GM18858 (cell line): ENCODE measurements around the gene FLVCR1.
"Not testable (repeated sequence)": the region's sequence is repeated elsewhere in the genome, so short reads cannot be mapped to it uniquely, and the experiment has no call there.

Experiments used
- ATAC-seq: cut with Tn5 transposase; IDR thresholded peaks from one replicate; pipeline ENCODE4 v1.9.1; 2021; ENCODE audit not compliant: unreplicated experiment

Gene FLVCR1

DNA sequence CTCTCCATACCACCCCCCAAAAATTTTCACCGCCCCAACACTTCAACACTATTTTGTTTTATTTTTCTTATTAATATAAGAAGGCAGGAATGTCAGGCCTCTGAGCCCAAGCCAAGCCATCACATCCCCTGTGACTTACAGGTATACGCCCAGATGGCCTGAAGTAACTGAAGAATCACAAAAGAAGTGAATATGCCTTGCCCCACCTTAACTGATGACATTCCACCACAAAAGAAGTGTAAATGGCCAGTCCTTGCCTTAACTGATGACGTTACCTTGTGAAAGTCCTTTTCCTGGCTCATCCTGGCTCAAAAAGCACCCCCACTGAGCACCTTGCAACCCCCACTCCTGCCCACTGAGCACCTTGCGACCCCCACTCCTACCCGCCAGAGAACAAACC lies 56.0 kb downstream of the FLVCR1 start:
- ATAC-seq: not testable (repeated sequence)

DNA sequence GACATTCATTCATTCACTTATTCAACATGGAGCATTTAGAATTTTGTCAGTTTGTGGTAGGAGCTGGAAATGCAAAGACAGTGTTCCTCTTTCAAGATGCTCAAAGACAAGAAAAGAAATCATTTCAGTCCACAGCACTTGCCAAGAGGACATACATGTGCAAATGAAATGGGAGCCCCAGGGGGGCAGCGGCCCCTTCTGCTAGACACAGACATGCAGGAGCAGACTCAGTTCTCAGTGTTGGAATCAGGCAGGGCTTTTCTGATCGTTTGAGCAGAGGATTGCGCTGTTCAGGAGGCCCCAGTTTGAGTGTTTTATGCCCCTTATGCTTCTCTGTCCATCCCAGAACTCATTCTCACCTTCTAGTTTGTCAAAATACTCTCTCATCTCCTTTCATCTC lies 56.7 kb downstream of the FLVCR1 start:
- ATAC-seq: no peak

DNA sequence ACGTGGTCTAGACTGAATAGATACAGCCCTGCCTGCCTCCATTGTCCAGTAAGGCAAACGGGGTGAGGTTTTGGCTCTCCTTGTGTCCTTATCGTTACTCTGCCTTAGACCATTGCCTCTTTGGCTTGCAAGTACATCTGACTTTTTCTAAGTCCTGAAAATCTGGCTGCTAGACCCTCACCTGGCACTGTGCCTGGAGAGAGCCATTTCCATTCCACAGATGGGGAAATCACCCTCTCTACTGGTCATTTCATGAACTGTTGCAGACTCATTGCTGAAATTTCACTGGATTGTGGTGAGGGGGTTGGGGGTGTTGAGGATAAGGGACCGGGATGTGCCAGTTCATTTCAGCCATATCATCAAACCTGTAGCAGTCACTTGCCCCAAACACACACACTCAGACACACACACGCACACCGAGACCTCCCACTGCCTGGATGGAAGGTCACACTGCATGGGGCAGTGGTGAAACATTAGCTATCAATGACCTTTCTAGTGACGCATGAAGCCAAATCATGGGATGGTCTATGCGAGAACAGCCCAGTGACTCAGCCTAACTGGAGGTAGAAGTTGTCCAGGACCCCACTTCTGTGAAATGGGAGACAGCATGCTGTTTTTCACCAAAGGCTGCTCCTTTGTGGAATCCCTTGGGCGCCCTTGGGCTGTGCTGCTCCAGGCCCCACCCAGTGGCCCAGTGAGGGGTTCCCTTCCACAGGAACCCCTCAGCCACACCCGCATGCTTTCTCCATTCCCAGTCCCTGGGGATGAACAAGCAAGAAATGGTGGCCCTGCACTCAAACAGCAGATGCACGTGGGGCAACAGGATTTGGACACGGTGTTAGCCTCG lies 57.4 kb downstream of the FLVCR1 start:
- no peak for ATAC-seq

DNA sequence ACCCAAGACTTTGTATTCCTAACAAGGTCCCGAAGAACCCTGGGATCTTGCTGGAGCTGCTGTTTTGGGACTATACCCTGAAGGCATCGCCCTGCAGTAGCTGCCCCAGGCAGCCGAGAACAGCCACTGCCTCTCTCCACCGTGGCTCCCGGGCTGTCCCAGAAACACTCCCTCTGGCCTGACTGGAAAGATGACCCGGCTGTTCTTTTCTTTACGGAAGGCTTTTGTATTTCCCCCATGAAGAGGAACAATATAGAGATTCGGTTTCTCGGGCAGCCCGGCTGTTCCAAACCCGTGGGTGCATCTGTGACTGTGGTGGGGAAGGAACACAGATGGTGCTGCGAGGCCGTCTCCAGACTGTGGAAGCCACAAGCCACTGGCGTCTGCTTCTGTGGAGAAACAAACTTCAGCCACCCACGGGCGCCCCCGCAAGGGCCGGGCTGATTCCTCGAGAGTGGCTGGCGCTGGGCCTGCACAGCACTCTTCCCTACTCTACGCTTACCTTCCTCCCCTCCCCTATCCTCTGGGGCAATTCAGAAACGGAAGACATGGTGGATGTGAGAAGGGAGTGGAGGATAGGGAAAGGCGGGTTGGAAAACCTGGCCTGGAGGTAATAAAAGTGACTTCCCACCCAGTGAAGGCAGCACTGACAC lies 58.5 kb downstream of the FLVCR1 start:
- no peak for ATAC-seq

DNA sequence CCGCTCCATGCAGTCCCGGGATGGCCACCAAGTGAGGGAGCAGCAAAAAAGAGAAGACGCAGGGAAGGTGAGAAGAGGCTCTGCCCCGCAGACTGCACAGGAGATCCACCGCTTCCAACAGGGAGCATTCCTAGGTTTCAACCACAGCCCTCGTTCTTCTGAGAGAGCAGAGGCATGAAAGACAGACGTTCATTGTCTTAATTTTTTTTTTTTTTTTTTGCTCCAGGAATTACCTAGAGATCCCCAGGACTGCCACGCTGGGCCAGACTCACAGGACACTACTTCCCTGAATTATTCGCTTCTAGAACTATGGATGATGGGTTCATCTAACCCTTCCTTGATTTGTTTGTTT lies 59.0 kb downstream of the FLVCR1 start:
- no peak for ATAC-seq

DNA sequence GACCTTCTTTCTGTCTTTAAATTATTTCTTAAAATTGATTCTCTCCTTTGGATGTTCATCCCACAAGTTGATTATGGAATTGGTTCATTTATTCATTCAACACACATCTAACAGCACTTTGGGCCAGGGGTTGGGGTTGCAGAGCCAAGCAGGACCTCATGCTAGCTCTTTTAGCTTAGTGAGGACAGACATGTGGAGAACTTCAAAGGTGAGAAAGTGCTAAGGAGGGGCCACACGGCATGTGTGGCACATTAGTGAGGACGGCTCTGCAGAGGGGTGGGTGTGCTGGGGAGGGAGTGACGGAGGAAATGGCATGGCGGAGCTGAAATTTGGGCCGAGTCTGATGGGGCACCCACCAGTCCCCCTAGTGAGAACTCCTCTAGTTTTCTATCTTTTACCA lies 59.8 kb downstream of the FLVCR1 start:
- no peak for ATAC-seq

DNA sequence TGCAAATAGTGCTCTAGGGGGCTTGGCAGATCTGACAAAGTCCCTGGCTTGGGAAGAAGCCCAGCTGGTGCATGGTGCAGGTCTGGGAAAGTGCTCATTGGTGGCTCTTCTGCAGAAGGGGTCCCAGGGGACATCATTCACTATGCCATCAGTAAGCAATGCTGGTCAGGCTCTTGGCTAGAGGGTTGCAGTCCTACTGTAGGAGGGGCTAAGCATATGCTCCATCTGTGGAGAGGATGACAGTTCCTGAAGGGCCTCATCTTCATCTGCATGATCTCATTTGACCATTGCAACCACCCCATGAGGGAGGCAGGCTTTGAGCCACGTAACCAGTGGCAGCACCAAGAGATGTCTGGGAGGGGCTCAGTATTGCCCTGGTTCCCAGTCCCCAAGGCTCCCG lies 60.7 kb downstream of the FLVCR1 start:
- ATAC-seq: no peak

DNA sequence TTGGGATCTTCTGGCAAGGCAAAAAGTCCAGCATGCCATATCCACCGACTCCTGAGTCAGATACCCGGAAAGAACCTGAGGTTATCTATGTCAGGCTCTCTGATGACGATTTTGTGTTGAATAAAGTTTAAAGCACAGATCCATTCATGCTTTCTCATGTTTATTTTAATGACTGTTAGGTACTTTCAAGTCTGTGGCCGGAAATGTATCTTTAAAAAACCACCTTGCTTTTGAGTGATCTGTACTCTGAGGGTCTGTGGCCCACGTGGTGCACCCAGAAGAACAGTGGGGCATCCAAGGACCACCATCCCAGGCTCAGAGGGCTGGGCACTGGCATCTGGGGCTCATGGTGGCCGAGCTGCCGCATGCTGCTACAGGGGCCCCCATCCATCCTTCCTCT lies 62.2 kb downstream of the FLVCR1 start:
- ATAC-seq: no peak

DNA sequence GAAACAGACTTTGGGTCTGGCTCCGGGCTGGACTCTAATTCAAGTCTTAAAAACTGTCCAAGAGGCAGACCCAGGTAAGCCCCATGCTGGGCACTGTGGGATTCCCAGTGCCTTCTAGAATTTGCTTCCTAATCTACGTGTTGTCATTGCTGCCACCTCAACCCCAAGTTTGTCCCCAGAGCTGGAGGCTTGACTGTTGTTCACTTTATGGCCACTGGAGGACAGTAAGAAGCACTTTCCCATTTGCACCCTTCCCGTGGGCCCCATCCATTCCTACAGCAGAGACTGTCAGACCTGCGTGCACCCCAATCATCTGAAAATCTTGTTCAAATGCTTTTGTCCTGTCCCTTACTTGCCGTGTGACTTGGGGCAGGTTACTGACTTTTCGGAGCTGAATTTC lies 62.8 kb downstream of the FLVCR1 start:
- ATAC-seq: no peak

DNA sequence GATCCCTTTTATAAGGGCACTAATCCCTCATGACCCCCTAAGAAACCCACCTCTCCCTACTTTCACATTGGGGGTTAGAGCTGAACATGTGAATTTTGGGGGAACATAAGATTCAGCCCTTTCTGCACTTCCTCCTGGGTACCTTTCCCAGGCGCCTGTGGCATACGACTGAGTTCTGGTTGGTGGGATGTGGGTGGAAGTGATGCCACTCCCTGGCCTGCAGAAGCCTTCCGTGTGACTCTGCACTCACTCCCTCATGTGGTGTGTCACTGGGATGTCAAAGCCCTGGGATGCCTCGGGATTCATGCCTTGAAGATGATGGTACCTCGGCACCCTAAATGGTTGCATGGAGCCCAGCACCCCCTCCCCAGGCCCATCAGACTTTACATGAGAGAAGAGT lies 63.9 kb downstream of the FLVCR1 start:
- ATAC-seq: no peak

DNA sequence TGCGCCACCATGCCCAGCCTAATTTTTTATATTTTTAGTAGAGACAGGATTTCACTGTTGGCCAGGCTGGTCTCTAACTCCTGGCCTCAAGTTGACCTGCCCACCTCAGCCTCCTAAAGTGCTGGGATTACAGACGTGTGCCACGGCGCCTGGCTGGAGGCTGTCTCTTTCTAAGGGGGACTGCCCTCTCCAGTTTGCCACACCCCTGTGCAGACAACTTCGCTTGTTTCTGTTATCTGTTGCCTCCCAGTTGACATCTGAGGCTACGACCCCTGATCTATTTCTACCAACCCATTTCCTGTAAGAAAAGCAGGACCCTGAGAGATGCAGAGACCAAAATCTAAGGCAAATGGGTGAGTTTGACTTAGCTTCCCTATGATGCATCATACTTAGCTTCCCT lies 68.3 kb downstream of the FLVCR1 start:
- no peak for ATAC-seq

DNA sequence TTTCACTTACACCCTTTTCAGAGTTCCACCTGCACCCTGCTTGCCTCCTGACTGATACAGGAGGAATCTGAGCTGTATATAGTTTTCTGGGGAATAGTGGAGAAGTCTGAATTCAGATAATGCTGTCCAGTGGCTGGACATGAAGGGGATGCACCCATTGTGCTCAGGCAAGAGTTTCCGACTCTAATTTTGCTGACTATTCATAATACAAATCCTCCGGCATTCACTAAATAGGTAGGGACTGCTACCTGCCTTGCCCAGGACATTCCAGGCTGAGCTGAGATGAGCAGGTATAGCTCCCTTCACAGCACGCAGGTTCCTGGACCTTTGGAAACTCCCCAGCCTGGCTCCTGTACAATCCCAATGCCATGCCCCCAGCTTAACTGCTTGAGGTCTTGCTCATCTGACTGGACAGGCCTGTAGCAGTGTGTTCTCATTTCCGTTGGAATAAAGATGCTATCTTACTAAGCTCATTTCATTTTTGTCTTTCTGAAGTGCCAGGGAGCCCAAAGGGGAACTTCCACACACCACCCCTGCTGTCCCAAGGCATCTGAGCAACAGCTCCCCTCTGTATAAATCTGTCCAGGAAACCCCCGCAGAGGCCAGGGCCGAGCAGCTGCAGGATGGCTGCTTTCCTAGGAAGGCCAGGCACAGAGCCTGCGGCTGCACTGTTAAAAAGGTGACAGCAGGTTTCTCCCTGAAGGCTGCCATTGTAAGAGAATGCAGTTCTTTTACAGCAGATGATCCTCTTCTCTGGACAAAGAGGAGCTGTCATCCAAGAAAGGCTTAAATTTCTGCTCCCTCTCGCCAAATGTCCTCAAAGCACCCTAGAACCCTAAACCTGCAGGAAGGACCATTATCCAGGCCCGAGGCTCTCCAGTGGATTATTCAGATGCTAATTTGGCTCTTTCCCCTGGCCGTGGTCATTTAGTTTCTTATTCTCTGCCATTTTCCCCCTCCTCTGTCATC lies 70.5 kb downstream of the FLVCR1 start:
- peak; percentile 61 for ATAC-seq

DNA sequence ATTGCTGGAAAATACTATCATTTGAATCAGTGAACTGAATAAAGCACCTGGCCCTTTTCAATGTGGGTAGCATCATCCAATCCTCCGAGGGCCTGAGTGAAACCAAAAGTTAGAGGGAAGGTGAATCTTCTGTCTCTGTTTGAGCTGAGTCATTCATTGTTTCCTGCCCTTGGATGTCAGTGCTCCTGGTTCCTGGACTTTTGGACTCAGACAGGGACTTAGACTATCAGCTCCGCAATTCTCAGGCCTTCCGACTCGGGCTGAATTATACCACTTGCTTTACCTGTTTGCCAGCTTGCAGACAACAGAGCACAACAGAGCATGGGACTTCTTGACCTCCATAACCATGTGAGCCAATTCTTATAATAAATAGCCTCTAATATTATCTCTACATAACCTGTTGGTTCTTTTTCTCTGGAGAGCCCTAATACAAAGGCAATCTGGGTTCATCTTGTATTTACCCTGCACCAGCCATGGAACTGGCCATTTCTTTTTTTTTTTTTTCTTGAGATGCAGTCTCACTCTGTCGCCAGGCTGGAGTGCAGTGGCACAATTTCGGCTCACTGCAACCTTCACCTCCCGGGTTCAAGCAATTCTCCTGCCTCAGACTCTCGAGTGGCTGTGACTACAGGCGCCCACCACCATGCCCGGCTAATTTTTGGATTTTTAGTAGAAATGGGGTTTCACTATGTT lies 73.1 kb downstream of the FLVCR1 start:
- ATAC-seq: no peak

DNA sequence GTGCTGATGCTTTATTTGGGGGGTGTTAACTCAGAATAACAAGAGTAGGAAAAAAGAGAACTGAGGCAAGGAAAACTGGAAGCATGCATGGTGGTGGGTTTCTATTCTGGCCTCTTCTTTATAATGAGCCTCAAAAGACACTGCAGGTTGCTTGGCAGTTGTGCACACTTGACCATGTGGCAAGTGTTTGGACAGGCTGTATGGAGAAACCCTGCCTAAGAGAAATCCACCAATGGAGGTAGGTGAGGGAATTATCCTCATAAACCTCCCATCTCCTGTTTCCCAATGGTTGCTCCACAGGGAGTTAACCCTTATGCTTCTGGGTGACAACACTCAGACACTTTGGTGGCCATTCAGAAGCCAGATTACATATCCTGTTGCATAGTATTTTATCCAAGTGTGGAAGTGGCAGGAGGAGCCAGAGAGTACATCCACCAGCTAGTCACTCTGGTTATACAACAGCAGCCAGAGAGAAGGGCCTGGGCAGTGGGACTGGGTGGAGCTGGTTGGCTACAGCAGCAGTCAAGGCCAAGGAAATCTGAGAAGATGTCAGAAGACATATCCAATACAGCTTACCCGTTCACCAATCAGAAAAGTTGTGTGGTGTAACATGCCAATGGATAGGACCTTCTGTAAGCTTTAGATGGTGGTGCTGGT lies 75.9 kb downstream of the FLVCR1 start:
- no peak for ATAC-seq

DNA sequence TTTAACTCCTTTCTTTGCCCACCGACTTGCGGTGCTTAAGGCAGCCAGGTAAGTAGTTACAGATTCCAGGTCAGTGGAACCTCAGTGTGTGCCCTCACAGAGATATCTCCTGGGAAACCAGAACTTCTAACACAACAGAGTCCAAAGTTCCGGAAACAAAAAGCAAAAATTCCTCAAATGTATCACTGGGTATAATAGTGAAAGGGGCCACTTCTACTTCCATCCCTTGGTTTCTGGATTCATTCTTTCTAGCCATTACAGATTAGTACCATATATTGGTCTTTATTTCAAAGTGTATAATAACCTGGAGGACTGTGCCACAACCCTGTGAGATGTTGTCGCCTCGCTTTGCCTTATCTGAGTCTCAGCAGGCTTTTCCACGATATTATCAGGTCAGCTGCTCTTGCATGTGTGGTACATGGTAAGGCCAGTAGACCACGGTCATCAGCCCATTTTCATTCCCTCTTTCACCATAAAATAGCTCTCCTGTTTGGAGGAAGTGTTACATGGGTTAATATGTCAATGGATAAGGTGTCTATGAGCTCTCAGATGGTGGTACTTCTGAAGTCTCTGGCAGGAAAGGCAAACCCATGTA lies 77.4 kb downstream of the FLVCR1 start:
- no peak for ATAC-seq

DNA sequence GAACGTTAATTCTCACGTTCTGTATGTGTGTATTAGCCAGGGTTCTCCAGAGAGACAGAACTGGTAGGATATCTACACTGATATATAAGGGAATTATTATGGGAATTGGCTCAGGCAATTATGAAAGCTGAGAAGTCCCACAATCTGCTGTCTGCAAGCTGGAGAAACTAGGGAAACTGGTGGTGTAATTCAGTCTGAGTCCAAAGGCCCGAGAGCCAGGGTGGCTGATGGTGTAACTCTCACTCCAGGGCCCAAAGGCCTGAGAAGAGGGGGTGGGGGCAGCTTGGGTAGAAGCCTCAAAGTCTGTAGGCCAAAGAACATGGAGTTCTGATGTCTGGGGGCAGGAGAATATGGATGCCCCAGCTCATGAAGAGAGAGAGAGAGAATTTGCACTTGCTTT lies 79.0 kb downstream of the FLVCR1 start:
- no peak for ATAC-seq

DNA sequence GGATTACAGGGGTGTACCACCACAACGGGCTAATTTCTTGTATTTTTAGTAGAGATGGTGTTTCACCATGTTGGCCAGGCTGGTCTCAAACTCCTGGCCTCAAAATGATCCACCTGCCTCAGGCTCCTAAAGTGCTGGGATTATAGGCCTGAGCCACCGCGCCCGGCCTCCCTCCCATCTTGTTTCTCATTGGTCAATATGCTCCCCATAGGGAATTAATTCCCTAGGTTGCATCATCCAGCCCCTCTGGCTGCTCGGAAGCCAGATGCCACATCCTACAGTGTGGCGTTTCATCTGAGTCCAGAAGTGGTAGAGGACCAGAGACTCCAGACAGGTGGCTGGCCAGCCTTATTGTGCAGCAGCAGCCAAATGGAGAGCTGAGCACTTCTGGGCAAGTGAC lies 80.8 kb downstream of the FLVCR1 start:
- no peak for ATAC-seq

DNA sequence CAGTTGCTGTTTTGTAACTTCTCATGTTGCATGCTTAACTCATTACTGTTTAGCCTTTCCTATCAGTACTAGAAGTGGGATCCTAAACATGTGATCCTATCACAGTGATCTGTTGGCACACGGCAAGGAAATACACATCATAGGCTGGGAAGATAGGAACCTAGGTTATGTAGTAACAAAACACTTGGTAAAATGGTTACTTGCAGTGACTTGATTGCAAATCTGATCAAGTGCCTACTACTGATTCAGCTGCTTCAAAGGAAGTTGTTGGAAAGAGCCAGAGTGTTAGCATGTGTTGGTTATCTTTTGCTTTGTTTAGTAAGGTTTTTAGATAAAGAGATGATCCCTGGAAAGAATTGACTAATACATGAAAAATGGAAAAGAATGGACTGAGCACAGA lies 83.4 kb downstream of the FLVCR1 start:
- ATAC-seq: no peak

DNA sequence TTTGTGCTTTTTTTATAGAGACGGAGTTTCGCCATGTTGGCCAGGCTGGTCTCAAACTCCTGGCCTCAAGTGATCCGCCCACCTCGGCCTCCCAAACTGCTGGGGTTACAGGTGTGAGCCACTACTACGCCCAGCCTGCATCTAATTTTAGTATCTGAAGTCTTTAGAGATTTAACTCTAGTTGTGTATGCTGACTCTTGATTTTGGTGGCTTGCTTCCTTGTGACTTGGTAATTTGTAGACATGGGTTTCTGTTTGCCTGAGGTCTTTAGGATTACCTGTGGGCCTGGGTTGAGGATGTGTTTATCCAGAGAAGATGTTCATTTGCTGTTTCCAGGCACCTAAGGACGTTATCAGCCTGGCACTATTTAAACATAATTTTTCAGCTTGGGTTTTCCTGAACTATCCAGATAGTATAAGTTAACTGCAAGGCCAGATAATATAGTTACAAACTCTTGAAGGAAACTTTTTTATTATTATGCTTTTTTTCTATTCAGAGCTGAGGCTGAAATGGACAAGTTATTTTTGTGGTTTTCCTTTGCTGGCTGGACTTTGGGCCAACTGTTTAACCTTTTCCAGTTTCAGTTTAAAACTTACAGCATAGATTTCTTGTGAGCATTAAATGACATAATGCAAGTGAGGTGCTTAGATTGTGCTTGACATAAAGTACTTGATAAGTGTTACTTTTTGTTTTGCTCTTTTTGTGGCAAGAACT lies 84.8 kb downstream of the FLVCR1 start:
- ATAC-seq: no peak

DNA sequence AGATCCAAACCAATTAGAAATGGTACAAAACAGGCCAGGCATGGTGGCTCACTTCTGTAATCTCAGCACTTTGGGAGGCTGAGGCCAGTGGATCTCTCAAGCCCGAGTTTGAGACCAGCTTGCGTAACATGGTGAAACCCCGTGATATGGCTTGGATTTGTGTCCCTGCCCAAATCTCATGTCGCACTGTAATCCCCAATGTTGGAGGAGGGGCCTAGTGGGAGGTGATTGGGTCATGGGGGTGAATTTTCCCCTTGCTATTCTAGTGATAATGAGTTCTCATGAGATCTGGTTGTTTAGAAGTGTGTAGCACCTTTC lies 85.3 kb downstream of the FLVCR1 start:
- ATAC-seq: no peak
